SH-SY5Y (cell line): ENCODE data around the gene CBLB.

ENCODE experiments used
- GATA2 ChIP-seq: IDR thresholded peaks from 2 replicates; pipeline ENCODE4 v1.6.1; 2011; ENCODE audit warnings: mild to moderate bottlenecking, low read depth, low read length
- GATA3 ChIP-seq: IDR thresholded peaks from 2 replicates; pipeline ENCODE4 v1.6.1; 2011; ENCODE audit warnings: low read depth, mild to moderate bottlenecking, low read length, moderate library complexity

DNA sequence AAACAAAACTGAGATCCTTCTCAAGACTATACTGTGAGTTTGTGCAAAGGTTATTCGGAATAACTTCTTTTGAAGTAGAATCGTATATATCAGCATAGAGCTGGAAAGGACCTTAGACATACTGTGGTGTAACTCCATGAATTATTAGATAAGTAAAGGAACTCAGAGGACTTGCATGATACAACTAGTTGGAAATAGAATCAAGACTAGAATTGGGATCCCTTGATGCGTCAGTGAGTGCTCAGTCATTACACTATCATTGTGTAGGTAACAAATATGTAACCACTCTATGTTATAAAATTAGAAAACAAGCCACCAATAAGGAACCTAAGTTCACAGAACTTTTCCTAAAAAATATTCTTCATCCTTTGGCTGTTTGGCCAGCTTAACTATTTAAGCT lies 61.1 kb downstream of the CBLB start:
- TF ChIP-seq GATA3 (no peak), GATA2 (no peak)
